HG03460 (cell line): Measurements from ENCODE around the gene MDN1.
A peak's percentile ranks its signal among the peaks of the same experiment; 100 is the strongest.
"Not testable (repeated sequence)": the region's sequence is repeated elsewhere in the genome, so short reads cannot be mapped to it uniquely, and the experiment has no call there.

Source experiments
- ATAC-seq: cut with Tn5 transposase; IDR thresholded peaks from one replicate; pipeline ENCODE4 v1.9.1; 2021; ENCODE audit not compliant: unreplicated experiment

MDN1 gene

DNA sequence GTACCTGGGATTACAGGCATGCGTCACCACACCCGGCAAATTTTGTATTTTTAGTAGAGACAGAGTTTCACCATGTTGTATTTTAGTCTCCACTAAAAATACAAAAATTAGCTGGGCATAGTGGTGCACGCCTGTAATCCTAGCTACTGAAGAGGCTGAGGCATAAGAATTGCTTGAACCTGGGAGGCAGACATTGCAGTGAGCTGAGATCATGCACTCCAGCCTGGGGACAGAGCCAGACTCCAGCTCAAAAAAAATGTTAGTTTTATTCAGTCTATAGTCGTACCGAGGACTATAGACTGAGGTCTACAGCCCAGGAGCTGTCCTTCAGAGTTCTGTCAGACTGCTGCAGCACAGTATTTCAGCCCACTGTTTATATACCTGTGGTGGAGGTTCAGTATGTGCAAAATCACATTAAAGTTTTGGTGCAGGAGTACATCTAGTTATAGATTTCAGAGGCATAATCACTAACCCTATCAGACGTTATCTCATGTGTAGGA lies 6.5 kb upstream of the MDN1 start:
- no peak for ATAC-seq

DNA sequence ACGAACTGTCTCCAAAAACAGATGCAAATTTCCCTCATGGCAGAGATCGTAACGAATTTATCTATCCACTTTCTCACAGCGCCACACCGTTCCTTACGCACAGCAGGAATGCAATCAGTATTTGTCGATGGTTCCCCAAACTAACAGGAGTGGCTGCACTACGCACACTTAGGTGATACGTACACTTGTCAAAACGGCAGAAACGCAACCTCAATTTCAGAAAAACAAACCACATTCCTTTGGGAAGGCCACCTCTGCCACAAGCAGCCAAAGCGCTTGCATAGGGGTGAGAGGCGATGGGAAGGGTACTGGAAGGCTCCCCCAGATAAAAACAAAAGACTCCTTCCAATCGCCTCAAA lies 638 bp downstream of the MDN1 start:
- peak; percentile 25 for ATAC-seq

DNA sequence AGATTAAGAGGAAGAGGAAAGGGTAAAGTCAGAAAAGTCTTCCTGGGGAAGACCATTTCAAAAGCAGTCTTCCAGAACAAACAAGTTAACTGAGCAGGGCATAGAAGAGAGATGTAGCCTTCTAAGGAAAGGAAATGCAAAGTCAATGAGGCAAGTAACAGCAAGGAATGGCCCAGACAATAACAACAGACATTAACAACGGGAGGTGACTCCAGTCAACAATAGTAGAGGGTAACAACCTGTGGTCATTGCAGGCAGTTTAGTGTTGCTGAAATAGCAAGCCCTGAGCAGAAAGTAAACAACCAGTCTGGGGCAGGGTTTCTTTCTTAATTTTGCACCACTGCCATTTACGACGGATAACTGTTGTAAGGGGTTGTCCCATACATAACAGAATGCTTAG lies 2.1 kb downstream of the MDN1 start:
- ATAC-seq = no peak

DNA sequence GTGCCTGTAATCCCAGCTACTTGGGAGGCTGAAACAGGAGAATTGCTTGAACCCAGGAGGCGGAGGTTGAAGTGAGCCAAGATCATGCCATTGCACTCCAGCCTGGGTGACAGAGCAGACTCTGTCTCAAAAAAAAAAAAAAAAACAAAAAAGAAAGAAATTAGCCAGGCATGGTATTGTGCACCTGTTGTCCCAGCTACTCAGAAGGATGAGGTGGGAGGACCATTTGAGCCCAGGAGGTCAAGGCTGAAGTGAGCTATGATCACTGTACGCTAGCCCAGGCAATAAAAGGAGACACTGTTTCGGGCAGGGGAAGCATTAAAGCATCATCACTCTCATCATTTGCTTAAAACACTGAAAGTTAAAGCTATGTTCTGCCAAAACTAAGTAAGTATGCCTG lies 6.2 kb downstream of the MDN1 start:
- ATAC-seq = not testable (repeated sequence)

DNA sequence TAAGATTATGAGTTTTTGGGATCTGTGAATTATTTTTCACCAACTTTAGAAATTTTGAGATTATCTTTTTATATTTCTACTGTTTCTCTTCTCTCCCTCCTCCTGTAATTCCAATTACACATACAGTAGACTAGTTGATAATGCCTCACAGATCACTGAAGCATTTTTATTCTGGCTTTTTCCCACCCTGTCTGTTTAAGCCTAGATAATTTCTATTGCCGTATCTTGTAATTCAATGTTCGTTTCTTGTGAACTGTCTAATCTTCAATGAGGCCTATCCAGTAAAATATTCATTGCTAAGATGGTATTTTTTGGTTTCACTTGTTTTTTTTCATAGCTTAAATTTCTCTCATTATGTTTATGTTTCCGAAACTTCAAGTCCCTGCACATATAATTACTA lies 12.0 kb downstream of the MDN1 start:
- no peak for ATAC-seq

DNA sequence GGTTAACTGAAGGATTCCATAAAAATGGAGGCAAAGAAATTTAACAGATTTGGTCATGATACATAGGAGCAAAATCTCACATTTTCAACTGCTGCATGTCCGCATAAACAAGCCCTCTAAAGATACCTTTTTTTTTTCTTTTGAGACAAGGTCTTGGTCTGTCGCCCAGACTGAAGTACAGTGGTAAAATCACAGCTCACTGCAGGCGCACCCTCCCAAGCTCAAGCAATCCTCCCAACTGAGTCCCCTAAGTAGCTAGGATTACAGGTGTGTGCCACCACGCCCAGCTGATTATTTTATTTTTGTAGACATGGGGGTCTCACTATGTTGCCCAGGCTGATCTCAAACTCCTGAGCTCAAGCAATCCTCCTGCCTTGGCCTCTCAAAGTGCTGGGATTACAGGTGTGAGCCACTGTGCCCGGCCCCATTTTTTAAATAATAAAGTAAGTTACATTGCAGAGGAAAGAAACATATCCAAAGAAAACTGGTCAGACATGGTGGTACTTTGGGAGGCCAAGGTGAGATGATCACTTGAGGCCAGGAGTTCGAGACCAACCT lies 13.7 kb downstream of the MDN1 start:
- ATAC-seq = no peak

DNA sequence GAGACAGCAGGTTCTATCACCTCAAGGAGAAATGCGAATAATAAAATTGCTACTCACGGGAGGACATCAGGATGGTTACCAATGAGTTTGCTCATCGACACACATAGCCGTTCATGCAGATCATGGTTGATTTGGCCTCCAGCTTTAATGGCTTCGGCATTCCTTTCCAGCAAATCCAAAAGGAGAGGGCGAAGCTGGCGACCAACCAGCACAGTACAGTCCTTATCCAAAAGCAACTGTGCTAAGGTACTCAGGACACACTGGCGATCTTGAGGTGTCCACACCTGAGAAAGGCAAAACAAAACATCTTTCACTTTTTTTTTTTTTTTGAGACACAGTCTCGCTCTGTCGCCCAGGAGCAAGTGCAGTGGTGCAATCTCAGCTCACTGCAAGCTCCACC lies 16.3 kb downstream of the MDN1 start:
- ATAC-seq = no peak

DNA sequence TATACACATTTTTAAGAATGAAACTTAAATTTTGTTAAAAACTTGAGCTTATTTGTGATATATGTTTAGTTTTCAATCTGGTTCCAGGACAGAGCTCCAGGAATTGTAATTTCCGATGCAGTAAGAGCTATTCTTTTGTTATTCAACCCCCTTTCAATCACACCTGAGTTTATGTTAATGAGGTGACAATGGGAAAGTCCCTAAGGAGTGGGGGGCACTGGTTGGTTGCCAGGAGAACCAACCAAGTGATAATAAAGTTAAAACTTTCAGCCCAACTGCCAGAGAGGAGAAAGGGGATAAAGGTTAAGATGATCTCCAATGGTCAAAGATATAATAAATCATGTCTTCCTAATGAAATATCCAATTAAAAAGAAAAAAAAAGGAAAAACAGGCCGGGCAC lies 19.8 kb downstream of the MDN1 start:
- ATAC-seq = no peak

DNA sequence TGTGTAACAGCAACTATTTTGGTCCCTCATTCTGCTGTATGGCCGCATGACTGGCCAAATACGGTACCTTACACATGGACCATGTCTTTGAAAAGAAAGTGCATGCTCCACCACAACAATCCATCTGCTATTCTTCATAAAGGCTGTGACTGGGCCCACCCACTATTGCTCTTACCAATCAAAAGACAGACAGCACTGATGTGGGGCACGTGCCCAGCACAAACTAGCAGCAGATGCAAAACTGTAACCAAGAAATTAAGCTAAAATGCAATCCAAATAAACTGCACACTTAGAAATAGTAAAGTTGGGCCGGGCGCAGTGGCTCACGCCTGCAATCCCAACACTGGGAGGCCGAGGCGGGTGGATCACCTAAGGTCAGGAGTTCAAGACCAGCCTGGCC lies 20.5 kb downstream of the MDN1 start:
- ATAC-seq = no peak

DNA sequence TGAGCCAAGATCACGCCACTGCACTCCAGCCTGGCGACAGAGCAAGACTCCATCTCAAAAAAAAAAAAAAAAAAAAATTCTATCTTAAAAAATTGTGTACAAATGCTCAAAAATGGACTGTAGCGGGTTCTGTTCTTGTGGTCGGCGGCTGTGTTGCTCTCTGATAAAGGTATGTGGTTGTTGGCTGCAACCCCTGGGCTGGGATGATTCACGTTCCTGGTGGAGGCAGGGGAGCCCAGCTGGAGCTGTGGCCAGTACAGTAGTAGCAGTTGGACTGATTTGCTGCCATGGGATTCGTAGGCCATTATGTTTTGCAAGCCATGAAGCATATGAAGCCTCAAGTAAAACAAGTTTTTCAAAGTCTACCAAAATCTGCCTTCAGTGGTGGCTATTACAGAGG lies 22.3 kb downstream of the MDN1 start:
- no peak for ATAC-seq

DNA sequence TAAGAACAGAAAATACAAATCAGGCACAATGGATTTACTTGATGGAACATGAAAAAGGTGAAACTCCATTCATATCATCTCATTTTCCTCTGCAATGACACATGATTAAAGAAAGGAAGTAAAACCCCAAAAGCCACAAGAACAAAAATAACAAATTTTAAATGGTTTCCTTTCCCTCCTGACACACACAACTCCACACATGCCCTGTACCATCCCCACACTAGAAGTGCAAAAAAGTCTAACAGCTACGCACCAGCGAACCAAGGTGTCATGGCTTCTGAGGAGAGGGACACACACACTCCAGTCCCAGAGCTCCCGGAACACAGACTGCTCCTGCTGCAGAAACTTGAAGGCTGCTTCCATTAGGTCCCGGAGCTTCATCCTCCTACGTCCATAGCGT lies 25.3 kb downstream of the MDN1 start:
- ATAC-seq = no peak

DNA sequence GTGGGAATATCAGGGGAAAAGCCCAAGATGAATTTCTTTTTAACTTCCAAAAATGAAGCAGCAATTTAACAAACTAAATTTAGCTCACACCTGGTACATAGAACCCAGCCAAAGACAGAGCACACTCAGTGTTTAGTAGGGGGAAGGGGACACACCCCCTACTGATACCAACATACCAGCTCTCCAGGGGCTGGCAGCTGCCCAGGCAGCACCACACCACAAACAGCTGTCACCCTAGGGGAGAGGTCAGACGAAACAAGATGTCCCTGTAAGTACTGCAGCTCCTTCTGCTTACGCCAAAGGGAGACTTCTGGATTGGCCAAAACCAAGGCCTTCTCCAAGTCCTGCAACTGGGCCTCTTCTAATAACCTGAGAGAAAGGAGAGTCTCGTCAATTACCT lies 26.0 kb downstream of the MDN1 start:
- no peak for ATAC-seq

DNA sequence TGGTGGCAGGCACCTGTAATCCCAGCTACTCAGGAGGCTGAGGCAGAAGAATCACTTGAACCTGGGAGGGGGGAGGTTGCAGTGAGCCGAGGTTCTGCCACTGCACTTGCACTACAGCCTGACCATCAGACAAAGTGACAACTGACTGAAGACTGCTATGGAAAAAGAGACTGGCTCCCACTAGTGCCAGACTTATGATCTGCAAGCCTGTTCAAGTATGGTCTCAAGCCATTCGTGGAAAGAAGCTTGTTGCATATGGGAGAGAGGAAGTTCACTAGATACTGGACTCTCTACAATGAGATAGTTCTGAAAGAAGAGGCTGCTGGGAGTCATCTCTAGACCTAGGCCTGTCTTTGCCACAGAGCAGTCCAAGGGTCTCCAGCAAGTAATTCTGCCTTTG lies 26.7 kb downstream of the MDN1 start:
- peak; percentile 76 for ATAC-seq

DNA sequence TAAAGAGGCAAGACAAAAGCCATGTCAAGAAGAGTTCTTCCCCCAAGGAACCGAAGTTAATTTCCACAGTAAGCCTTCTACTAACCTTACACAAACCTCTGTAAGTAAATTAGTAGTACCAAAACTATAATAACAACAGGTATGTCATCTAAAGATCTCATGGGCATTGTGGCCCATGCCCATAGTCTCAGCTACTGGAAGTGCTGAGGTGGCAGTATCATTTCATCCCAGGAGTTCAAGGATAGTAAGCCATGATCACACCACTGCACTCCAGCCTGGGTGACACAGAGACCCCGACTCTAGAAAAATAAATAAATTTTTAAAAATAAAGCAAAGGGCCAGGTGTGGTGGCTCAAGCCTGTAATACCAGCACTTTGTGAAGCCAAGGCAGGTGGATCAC lies 29.2 kb downstream of the MDN1 start:
- no peak for ATAC-seq

DNA sequence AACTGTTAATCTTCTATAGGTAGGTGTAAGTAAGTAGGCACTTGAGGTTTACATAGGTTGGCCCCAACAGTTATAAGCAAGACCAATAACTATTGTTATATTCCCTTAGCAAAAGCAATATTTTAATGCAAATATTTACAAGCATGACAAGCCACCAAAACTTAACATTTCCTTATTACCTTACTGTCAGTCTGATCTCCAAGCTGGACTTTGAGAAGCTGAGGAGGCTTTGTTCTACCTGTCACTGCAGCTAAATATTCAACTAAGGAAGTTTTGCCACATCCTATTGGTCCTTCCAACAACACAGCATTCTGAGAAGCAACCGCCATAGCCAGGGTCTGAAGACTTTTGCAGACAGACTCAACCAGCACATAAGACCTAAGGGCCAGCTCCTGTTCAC lies 29.6 kb downstream of the MDN1 start:
- ATAC-seq = no peak

DNA sequence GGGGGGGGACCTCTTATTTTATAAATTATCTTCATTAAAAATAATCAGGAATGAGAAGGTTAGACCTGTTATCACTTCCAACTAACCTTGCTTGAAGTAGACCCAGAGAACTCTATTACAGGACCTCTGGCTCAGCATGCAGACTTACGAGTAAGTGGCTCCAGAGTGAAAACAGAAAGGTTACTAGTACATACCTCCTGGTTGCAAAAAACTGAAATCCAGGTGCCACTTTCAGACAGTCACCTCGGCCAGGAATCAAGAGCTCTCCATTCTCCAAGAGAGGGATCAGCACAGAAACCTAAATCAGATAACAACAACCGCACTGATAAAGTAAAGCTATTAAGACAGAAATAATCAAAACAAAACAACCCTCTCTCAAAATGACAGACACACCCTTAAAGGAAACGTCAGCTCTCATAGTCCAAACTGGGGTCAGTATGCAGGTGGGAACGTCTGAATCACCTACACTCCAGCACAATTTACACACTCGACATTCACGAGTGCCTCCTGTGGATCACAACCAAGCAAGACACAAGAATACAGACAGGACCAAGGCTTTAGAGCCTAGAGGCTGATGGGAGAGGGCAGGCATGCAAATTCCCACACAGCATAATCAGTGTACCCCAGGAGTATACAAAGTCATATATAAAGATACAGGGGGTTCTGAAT lies 31.8 kb downstream of the MDN1 start:
- no peak for ATAC-seq

DNA sequence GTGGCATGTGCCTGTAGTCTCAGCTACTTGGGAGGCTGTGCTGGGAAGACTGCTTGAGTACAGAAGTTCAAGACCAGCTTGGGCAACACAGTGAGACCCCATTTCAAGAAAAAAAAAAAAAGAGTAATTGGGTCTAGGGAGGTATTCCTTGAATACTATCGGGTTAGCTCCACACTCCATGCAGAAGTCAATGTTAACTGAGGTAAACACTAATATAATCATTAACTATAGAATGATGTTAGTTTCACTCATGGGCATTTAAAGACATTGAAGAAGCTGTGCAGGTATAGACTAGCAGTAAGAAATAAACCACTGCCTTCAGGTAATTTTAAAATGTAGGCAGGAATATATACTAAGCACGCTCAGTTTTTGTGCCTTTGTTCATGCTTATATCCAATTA lies 32.6 kb downstream of the MDN1 start:
- ATAC-seq = no peak

DNA sequence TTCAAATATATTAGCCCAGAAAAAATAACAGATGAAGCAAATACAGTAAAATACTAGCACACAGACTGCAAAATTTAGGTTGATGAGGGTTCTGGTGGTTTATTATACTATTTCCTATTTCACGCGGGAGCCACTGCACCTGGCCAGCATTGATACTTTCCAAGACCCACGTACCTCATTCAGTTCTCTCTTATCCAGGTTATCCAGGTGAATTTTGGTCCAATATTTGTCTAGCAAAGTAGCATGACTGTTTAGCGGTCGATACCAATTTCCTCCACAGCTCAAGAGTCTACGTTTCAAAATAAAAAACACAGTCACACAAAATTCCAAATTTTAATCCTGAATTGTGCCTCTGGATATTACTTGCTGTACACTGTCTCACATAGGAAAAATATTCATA lies 34.8 kb downstream of the MDN1 start:
- no peak for ATAC-seq

DNA sequence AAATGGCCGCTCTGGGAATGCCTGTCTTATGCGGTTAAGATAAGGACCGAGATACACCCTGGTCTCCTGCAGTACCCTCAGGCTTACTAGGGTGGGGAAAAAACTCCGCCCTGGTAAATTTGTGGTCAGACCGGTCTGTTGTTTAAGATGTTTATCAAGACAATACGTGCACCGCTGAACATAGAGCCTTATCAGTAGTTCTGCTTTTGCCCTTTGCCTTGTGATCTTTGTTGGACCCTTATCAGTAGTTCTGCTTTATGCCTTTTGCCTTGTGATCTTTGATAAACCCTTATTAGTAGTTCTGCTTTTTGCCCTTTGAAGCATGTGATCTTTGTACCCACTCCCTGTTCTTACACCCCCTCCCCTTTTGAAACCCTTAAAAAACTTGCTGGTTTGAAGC lies 36.3 kb downstream of the MDN1 start:
- ATAC-seq = not testable (repeated sequence)

DNA sequence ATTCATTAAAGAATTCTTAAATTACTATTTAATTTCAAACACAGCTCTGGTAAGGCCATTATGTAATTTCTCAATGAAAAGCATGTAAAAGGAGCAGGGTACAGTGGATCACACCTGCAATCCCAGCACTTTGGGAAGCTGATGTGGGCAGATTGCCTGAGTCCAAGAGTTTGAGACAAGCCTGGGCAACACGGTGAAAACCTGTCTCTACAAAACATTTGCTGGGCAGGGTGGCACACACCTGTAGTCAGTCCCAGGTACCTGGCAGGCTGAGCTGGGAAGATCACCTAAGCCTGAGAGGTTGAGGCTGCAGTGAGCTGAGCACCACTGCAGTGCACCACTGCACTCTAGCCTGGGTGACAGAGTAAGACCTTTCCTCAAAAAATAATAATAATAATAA lies 37.4 kb downstream of the MDN1 start:
- no peak for ATAC-seq

DNA sequence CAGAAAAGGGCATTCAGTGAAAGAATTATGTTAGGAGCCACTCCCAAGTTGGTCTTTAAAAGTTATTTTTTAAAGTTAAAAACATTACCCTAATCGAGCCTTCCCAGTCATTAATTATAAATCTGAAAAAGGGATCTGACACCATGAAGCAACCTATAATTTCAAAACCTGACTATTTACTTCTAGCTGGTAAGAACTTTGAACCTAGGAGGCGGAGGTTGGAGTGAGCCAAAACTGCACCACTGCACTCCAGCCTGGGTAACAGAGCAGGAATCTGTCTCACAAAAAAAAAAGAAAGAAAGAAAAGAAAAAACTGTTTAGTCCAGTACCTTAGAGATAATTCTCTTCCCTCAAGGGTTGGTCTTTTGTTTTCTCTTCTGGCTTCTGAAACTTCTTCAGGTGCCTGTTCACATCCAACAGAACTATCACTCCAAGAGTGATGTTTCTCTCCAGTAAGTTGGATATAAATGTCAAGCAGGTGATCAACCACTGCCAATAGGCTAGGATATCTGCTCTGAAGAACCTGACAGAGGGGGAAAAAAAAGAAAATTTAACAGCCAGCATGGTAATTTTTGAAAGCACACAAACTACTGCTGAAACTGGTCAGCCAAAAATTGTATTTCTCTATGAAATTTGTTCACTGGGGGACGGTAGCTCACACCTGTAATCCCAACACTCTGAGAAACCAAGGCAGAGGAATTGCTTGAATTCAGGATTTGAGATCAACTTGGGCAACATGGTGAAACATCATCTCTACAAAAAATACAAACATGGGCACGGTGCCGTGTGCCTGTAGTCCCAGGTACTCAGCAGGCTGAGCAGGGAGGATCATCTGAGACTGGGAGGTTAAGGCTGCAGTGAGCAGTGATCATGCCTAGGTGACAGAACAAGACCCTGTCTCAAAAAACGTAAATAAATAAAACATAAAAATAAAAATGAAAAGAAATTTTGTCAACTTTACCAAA lies 38.2 kb downstream of the MDN1 start:
- ATAC-seq = no peak

DNA sequence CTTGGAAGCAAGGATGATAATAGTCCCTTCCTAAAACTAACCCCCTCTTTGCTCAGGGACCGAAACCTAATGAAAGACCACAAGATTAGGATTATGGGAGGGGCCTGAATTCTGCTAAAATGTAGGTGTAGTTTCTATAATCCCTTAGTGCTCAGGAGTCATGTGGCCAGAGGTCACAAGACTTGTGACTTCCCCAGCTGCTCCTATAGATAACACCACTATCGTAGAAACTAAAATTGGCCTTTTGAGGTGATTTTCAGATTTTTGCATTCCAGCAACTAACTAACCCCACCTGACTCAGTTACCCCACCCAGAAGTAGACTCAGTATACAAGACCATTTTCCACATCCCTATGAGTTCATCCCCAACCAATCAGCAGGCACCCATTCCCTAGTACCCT lies 42.1 kb downstream of the MDN1 start:
- ATAC-seq = no peak
